ENCODE data around the gene SRGAP1.
"Not testable (repeated sequence)": the region's sequence is repeated elsewhere in the genome, so short reads cannot be mapped to it uniquely, and the experiment has no call there.

The SRGAP1 gene

DNA sequence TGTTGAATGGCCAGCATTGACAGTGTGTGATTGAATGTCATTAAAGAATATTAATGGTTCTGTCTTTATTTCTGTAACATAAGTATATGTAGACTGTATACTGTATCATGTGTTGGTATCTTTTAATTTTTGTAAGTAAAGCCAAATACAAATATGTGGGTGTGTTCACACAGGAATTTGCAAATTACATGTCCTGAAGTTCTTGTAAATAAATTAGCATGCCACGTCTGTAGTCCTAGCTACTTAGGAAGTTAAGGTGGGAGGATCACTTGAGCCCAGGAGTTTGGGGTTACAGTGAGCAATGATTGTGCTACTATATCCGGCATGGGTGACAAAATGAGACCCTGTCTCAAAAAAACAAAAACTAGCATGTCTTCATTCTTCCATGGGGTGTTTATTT lies 278.5 kb downstream of the SRGAP1 start:
- no peak for DNase-seq (ENCODE audit: low read depth)

DNA sequence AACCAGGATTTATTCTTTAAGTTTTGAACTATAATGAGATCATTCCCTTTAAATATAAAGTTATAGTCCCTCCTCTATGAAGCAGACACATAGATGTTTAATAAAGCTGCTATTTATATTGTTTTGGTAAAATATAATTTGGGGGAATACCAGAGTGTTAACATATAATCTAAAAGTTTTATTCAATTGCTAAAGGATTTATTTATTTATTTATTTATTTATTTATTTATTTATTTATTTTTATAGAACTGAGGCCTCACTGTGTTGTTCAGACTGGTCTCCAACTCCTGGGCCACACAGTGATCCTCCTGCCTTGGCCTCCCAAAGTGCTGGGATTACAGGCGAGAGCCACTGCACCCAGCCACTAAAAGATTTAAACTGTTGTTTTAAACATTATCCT lies 278.9 kb downstream of the SRGAP1 start:
- DNase-seq (ENCODE audit: low read depth), result no peak

DNA sequence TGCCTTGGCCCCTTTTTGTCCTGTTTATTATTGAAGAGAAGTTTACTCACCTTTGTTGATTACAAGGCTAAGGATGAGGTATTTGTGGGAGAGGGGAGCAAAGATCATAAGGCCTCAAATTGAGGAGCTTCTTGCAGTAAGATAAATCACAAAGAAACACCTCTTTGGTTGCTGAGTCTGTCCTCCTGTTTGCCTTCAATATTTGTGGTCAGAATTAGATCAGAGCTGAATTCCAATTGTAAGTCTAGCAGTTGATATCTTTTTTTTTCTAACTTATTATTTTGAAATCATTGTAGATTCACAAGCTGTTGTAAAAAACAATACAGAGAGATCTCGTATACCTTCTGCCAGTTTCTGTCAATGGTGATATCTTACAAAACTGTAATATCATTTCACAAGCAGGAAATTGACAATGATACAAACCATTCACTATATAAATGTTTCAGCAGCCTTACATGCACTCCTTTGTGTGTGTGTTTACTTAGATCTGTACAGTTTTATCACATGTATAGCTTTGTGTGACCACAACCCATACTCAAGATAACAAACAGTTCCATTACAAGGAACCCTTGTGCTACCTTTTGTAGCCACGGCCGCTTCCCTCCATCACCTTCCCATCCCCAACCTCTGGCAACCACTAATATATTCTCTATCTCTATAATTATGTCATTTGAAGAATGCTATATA lies 280.2 kb downstream of the SRGAP1 start:
- no peak for DNase-seq (ENCODE audit: low read depth)

- DNase-seq (ENCODE audit: low read depth), result no peak
Observed at GRCh38 chr12:64125913-64126312, 281.4 kb downstream of the SRGAP1 start.

GRCh38 chr12:64127811-64128210 lies 283.3 kb downstream of the SRGAP1 start:
- no peak for DNase-seq (ENCODE audit: low read depth)

DNA sequence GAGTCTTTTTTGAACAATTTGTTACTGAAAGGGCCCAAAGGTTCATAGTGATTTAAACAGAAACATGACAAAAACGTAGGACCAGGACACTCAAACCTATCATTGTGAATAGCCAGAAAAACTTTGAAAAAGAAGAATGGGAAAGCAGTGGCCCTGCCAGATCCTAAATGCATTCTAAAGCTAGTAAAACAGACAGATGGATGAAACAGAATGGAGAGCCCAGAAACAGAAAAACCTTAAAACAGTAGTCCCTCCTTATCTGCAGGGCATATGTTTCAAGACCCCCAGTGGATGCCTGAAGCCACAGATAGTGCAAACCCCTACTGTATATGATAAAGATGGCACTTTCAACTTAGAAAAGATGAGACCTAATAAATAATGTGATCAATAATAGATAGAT lies 283.9 kb downstream of the SRGAP1 start:
- no peak for DNase-seq (ENCODE audit: low read depth)

- not testable (repeated sequence) for DNase-seq (ENCODE audit: low read depth)
Observed at GRCh38 chr12:64130476-64130875, 286.0 kb downstream of the SRGAP1 start.

DNA sequence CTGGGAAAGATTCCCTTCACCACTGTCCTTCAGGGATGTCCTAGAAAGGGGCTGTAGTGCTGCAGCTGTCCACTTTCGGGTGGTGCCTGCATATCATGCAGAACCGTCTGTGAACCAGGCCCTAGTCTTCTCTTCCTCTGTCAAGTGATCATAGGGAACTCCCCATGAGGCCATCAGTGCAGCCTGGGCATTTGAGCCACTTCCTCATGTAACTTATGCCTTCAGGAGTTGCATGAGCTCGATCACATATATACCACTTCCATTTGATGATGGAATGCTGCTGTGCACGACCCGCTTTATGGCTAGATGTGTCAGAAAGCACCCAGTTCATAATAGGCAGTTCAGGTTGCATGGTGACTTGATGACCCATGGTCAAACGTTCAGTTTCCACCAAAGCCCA lies 287.0 kb downstream of the SRGAP1 start:
- DNase-seq (ENCODE audit: low read depth), result not testable (repeated sequence)

GRCh38 chr12:64132672-64133071 lies 288.2 kb downstream of the SRGAP1 start:
- not testable (repeated sequence) for DNase-seq (ENCODE audit: low read depth)

DNA sequence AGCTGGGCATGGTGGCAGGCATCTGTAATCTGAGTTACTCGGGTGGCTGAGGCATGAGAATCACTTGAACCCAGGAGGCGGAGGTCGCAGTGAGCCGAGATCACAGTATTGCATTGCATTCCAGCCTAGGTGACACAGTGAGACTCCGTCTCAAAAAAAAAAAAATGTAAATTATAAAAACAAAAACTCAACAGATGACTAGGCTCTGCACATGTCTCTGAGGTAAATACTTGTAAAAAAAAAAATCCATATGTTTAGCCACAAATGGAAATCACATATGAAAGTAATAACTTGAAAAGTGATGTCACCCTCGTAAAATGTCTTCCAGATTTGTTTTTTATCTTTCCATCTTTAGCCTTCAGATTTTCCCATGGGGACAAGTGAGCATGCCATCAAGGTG lies 292.6 kb downstream of the SRGAP1 start:
- DNase-seq (ENCODE audit: low read depth), result no peak

- no peak for DNase-seq (ENCODE audit: low read depth)
Observed at GRCh38 chr12:64139021-64139420, 294.5 kb downstream of the SRGAP1 start.

GRCh38 chr12:64142382-64142781 lies 297.9 kb downstream of the SRGAP1 start:
- no peak for DNase-seq (ENCODE audit: low read depth)

DNA sequence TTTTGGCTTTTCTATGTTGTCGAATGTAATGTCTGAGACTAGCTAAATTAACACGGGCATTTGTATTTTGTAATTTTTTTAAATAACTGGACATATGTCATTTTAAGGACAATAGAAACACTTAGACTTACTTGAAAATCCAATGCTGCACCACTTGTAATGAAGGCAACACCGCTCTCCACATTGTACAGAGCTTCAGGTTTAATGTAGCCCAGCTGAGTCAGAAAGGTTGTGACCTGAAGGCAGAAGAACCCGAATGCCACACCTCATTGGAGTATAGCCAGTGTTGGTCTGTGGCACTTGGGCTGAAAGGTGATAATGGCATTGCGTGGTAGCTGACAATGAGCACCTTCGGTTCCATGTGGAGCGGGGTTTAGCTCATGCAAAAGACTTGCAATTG lies 298.3 kb downstream of the SRGAP1 start:
- no peak for DNase-seq (ENCODE audit: low read depth)

DNA sequence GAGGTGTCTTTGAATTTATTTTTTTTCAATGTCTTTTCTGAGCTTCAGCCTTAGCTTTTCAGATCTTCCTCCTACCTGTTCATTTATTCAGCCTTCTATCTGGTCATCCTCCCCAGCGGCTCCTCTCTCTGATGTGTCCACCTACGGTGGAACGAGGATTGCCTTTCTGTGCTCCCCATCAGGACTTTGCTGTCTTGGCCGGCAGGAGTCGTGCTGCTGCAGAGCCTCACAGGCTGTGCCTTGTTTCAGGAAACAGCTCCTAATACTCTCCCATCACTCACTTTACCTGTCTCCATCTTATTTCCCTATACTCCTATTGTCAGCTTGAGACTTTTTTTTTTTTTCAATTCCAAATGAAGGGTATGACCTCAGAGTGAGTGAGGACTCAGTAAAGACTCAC lies 300.7 kb downstream of the SRGAP1 start:
- DNase-seq (ENCODE audit: low read depth), result no peak

GRCh38 chr12:64147011-64147631 lies 302.6 kb downstream of the SRGAP1 start:
- DNase-seq (ENCODE audit: low read depth), result no peak

DNA sequence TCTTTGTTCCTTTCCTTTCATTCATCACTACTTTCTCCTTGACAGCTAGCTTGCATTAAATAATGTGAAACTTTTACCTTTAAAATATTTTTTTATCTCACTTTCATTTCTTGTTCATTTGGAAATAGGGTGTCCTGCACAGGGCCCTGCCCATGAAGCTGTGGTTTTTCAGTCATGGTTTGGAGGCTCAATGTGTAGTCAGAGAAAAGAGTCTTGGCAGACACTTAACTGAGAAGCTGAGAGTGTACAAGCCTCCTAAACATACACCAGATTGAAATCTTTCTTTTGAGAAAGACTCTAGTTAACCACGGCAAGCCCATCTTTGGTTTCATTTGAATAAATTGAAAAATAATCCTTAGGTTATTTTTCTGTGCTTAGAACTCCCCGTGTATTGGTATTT lies 303.4 kb downstream of the SRGAP1 start:
- DNase-seq (ENCODE audit: low read depth), result no peak

GRCh38 chr12:64154677-64155076 lies 310.2 kb downstream of the SRGAP1 start:
- no peak for DNase-seq (ENCODE audit: low read depth)

DNA sequence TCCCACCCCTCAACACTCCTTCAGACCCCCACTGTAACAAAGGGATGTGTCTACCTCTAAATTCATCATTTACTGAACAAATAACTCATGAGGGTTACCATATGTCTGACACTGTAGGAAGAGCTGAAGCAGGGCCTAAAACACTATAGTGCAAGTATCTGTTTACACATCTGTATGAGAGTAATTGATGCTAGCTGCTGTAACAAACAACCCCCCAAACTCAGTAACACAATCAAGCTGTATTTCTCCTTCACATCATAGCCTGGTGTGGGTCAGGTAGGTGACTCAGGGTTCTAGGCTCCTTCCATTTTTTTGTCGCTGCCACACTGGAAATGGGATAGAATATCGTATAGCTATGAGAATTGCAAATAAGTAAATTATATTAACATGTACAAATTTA lies 312.6 kb downstream of the SRGAP1 start:
- no peak for DNase-seq (ENCODE audit: low read depth)

GRCh38 chr12:64160021-64160710 lies 315.7 kb downstream of the SRGAP1 start:
- DNase-seq (ENCODE audit: low read depth), result no peak

GRCh38 chr12:64160711-64161060 lies 316.2 kb downstream of the SRGAP1 start:
- no peak for DNase-seq (ENCODE audit: low read depth)

GRCh38 chr12:64166606-64167005 lies 322.1 kb downstream of the SRGAP1 start:
- not testable (repeated sequence) for DNase-seq (ENCODE audit: low read depth)

- DNase-seq (ENCODE audit: low read depth), result not testable (repeated sequence)
Observed at GRCh38 chr12:64167041-64167440, 322.5 kb downstream of the SRGAP1 start.

- DNase-seq (ENCODE audit: low read depth), result no peak
Observed at GRCh38 chr12:64170024-64170423, 325.5 kb downstream of the SRGAP1 start.

DNA sequence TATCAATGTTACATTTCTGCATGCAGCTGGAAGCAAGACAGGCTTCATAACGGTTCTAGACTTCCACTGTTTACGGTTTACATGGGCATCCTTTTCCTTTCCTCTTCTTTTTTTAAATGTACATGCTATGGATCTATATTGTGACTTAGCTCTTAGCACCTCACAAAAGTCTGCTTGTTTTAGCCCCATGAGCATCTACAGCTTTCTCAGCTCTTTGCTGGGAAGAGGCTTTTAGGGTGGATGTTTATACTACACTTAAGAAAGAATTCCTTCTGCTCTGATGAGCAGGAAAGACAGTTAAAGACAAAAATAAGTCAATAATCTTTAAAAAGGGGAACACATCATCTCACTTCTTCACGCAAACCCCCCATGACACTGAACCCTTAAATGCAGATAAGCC lies 326.2 kb downstream of the SRGAP1 start:
- no peak for DNase-seq (ENCODE audit: low read depth)

All from activated gamma-delta T cell treated with anti-CD3 and anti-CD28 coated beads, Interleukin-2, amount 50 U/mL, for 16 hours (primary cell).